Measurements from ENCODE around the gene DEXI. TPM values are rescaled to one million over a fixed set of nuclear protein-coding genes. Genes with fewer than 3 reads are reported as not detected.

The DEXI gene
- total and polyA plus RNA-seq, 2 of the 13 experiments (the other 11 are each of a cell fraction or from before 2014, with no cell fraction given): 51.5 to 70.4 TPM

GRCh38 chr16:10972108-10972818, 30.0 kb upstream of the DEXI start:
- intact Hi-C loops (cut with micrococcal nuclease; ENCODE audit: unreplicated experiment): no loop called here
- CTCF ChIA-PET (ENCODE audit: low intra/inter-chr PET ratio, low total read pairs): interaction anchor here (1.0 to 3.9 kb wide), 8 partner anchors 9 to 669 kb away, joined by 3 to 35 read pairs (median 5); partner anchors contain the start of gene SOCS1
- ATAC-seq (no peak), DNase-seq (ENCODE audit: low spot score) (no peak), FAIRE-seq (no peak)
- in situ Hi-C loops (cut with HindIII; ENCODE audit: extremely low pct_ligation_motif_present, low pct_unique_long_range_greater_than_20kb): no loop called here
- H3K9ac ChIP-seq (ENCODE audit: insufficient read depth, low read depth, low read length): no peak overlapping the region
- no peak overlapping the region for H3K4me2 ChIP-seq (ENCODE audit: low read depth, low read length)
- no peaks in the 10 kb centered on the region; a peak in 1 of 5 replicates for H3K27me3 ChIP-seq (ENCODE audit: control insufficient read depth in 1 of 2, insufficient read depth in 2 of 2, low read length in 2 of 2)
- no peak overlapping the region for H2AFZ ChIP-seq (ENCODE audit: low read length)
- peaks cover 5 to 29% of the 10 kb centered on the region in 2 experiments for H3K36me3 ChIP-seq (replicated peaks in 1 of 2; ENCODE audit: control insufficient read depth in 1 of 2, insufficient read depth in 2 of 2, low read length in 2 of 2)
- no TSS peak for BruUV-seq (replicated peaks)
- no peak overlapping the region for H3K27ac ChIP-seq (ENCODE audit: extremely low read length, insufficient read depth, low read length)
- H4K20me1 ChIP-seq (ENCODE audit: insufficient read depth, low read length): no peaks in the 10 kb centered on the region
- TF ChIP-seq ZNF597 (CRISPR knock-in tag; IDR thresholded peaks at IDR 0.05) (no peak), NBN (conservative IDR thresholded peaks at IDR 0.05) (no peak), RCOR2 (CRISPR knock-in tag; IDR thresholded peaks at IDR 0.05) (no peak), ZNF224 (CRISPR knock-in tag; IDR thresholded peaks at IDR 0.05) (0 out of 2 replicates have a peak, but pooled peaks have one; percentile 52), ZNF484 (CRISPR knock-in tag; IDR thresholded peaks at IDR 0.05; ENCODE audit: borderline replicate concordance, low read depth) (no peak), FUBP1 (CRISPR knock-in tag; IDR thresholded peaks at IDR 0.05; ENCODE audit: borderline replicate concordance) (no peak), ARID2 (CRISPR knock-in tag; IDR thresholded peaks at IDR 0.05; ENCODE audit: borderline replicate concordance) (no peak), ZKSCAN1 (IDR thresholded peaks at IDR 0.05; ENCODE audit: low read length) (no peak), NRL (CRISPR knock-in tag; IDR thresholded peaks at IDR 0.05; ENCODE audit: borderline replicate concordance) (0 out of 2 replicates have a peak, but pooled peaks have one; percentile 29), DZIP1 (CRISPR knock-in tag; IDR thresholded peaks at IDR 0.05) (no peak), ZNF34 (CRISPR knock-in tag; IDR thresholded peaks at IDR 0.05; ENCODE audit: borderline replicate concordance) (no peak), KDM5A (IDR thresholded peaks at IDR 0.05; ENCODE audit: borderline replicate concordance, low read length) (no peak), ZNF563 (CRISPR knock-in tag; IDR thresholded peaks at IDR 0.05) (no peak), ZNF777 (CRISPR knock-in tag; IDR thresholded peaks at IDR 0.05) (no peak)
- TF ChIP-seq, protein P1, sequence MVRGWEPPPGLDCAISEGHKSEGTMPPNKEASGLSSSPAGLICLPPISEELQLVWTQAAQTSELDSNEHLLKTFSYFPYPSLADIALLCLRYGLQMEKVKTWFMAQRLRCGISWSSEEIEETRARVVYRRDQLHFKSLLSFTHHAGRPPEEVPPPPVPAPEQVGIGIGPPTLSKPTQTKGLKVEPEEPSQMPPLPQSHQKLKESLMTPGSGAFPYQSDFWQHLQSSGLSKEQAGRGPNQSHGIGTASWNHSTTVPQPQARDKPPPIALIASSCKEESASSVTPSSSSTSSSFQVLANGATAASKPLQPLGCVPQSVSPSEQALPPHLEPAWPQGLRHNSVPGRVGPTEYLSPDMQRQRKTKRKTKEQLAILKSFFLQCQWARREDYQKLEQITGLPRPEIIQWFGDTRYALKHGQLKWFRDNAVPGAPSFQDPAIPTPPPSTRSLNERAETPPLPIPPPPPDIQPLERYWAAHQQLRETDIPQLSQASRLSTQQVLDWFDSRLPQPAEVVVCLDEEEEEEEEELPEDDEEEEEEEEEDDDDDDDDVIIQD (CRISPR knock-in tag; IDR thresholded peaks at IDR 0.05; ENCODE audit: low read depth): no peak
- H3K9me3 ChIP-seq (ENCODE audit: low read length): no peaks in the 10 kb centered on the region
- no peaks in the 10 kb centered on the region for H3K79me2 ChIP-seq (ENCODE audit: insufficient read depth, low read length)
- H3K4me3 ChIP-seq (replicated peaks in 1 of 3; ENCODE audit: insufficient read depth in 1 of 3, low read depth in 2 of 3, low read length in 3 of 3): no peak overlapping the region
- 63% methylated on average over 4 of the region's 4 CpGs for WGBS (ENCODE audit: low lambda C conversion rate)
- peaks cover 9% of the 10 kb centered on the region for H3K4me1 ChIP-seq (ENCODE audit: insufficient read depth, low read length)
- POLR2A ChIA-PET: interaction anchor here (0.7 kb wide), 1 partner anchor 284 kb away, joined by 4 read pairs; the partner anchor contains the start of gene SOCS1
